GM12892 (cell line): Measurements from ENCODE around the gene FOXN1.

ENCODE experiments used
- POLR2A ChIP-seq: IDR thresholded peaks from 2 replicates; pipeline ENCODE4 v1.6.1; 2011; ENCODE audit warnings: low read depth, low read length, control low read depth
- POLR2AphosphoS5 ChIP-seq: IDR thresholded peaks from 2 replicates; pipeline ENCODE4 v1.6.1; 2011; ENCODE audit warnings: low read depth, low read length, control low read depth
- TAF1 ChIP-seq: IDR thresholded peaks from 2 replicates; pipeline ENCODE4 v1.6.1; 2011; ENCODE audit warnings: low read depth, mild to moderate bottlenecking, control low read depth, low read length, borderline replicate concordance

DNA sequence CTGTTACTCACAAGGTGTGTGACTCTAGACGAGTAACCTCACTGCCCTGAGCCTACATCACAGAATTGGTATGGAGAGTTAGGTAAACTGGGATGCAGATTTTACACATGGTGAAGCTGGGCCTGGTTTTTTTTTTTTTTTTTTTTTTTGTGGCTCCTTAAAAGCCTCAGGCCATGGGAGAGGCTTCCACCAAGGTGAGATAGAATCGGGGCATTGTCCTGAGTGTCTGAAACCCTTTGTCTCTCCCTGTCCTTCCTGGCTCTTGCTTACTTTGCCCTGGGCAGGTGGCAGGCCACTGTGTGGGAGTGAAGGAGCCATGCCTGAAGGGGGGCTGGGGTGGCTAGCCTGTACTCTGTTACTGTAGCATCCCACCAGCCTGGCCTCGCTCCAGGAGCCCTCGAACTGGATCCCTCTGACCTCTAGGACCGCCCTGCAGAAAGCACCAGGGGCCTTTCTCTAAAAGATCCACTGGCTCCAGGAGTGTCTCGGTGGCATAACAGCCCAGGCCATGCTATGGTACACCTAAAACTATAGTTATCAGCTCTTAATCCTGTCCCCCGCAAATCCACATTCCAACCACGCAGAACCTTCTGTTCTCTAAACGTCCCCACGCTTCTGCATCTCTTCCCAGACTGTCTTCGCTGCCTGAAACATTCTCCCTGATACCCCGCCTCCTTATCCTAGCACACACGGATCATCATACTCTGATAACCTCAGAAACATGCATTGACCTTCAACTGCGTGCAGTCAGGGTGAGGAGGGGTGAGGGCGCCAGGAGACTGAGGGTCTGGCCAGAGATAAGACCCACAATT lies 34.4 kb upstream of the FOXN1 start:
- no peak for TF ChIP-seq POLR2A
- no peak for TF ChIP-seq TAF1
- no peak for TF ChIP-seq POLR2AphosphoS5
